Measurements from ENCODE around the gene OSBPL8.

DNA sequence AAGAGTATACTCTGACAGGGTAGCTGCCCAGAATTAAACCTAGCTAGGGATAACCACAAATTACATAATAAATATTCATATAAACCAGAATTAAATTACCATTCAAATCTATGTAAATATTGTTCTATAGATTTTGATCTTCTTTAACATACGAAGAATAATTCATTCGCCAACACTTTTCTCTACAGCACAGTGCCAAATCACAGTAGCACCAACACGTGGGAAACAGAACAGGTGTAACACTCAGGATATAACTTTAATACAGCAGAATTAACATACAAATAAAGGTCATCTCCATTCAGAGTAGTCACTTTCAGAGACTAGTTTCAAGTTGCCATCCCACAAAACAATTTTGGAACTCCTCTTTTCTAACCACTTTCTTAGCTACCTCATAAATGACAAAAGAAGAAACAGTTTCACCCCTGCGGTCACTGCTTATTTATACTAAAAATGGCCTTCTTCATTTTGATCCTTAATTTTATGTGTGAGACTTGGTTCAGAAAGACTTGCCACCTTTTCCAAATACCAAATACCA is 15.7 kb downstream of the OSBPL8 start:
- TF ChIP-seq, protein P1, sequence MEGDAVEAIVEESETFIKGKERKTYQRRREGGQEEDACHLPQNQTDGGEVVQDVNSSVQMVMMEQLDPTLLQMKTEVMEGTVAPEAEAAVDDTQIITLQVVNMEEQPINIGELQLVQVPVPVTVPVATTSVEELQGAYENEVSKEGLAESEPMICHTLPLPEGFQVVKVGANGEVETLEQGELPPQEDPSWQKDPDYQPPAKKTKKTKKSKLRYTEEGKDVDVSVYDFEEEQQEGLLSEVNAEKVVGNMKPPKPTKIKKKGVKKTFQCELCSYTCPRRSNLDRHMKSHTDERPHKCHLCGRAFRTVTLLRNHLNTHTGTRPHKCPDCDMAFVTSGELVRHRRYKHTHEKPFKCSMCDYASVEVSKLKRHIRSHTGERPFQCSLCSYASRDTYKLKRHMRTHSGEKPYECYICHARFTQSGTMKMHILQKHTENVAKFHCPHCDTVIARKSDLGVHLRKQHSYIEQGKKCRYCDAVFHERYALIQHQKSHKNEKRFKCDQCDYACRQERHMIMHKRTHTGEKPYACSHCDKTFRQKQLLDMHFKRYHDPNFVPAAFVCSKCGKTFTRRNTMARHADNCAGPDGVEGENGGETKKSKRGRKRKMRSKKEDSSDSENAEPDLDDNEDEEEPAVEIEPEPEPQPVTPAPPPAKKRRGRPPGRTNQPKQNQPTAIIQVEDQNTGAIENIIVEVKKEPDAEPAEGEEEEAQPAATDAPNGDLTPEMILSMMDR (IDR thresholded peaks at IDR 0.05): no peak
- no peak for TF ChIP-seq POLR2A (IDR thresholded peaks at IDR 0.05)

Data from body of pancreas (tissue), 4 donors.